Testis (tissue), 5 donors: Measurements from ENCODE around the gene TXN. TPM values are rescaled to one million over a fixed set of nuclear protein-coding genes. Genes with fewer than 3 reads are reported as not detected.

Source experiments
- DNase-seq: peaks from one replicate; pipeline ENCODE4 v3.0.0-alpha.2; 2019
- H3K27ac ChIP-seq, 2 donors: fragments of 200-600 bp; sonication (generic); one replicate each; pipeline ENCODE4 v1.5.1; 2019
- H3K27me3 ChIP-seq: fragments of 200-600 bp; sonication (generic); one replicate; pipeline ENCODE4 v1.5.1; 2019
- H3K36me3 ChIP-seq: fragments of 200-600 bp; sonication (generic); one replicate; pipeline ENCODE4 v1.5.1; 2017; ENCODE audit warnings: low read depth; ENCODE audit errors: missing control alignments
- H3K4me1 ChIP-seq: fragments of 200-600 bp; sonication (generic); one replicate; pipeline ENCODE4 v1.5.1; 2019
- H3K4me3 ChIP-seq, 2 donors: fragments of 200-600 bp; sonication (generic); one replicate each; pipeline ENCODE4 v1.5.1; 2017 to 2019
- H3K9me3 ChIP-seq: fragments of 200-600 bp; sonication (generic); one replicate; pipeline ENCODE4 v1.5.1; 2017
- POLR2A ChIP-seq: fragments of 450-650 bp; IDR thresholded peaks from one replicate; pipeline ENCODE4 v1.6.1; 2017; ENCODE audit warnings: antibody characterized with exemption, mild to moderate bottlenecking, moderate library complexity
- WGBS, 2 donors: methylation state at CpG; one replicate each; pipeline ENCODE4 v1.1.5; 2018; 5-methylcytosine and 5-hydroxymethylcytosine counted together
- intact Hi-C: fragments of 100-400 bp; cut with DNase I; formaldehyde crosslinking; loops from one replicate; pipeline ENCODE4 v1.15.1; 2023; ENCODE audit warnings: low total_unique reads
- long read RNA-seq, 2 donors: transcript quantifications; one replicate each; lab custom pipeline, GENCODE V29; 2026
- polyA plus RNA-seq: library from polyadenylated mRNA; stranded (reverse); fragments of 350-450 nt; fragmentation: Illumina TruSeq; extraction: RNeasy Lipid Tissue Mini Kit (QIAGEN cat#74804); gene quantifications from one replicate; pipeline ENCODE4 v1.2.3, GENCODE V29; 2014; ENCODE audit warnings: low read depth, low replicate concordance; ENCODE audit not compliant: insufficient read depth
- total RNA-seq, 2 donors: library from RNA; depleted of rRNA; stranded (reverse); fragments of >200 nt; gene quantifications; one replicate each; pipeline ENCODE4 v1.2.3, GENCODE V29; 2016
- TF ChIP-seq, protein P1 (sequence below), 3 experiments: fragments of 450-650 bp in 2 of 3; fragments of 200-600 bp in 1 of 3; sonication (generic) in 1 of 3; IDR thresholded peaks; one replicate each; pipeline ENCODE4 v1.5.1; 2016 to 2019; ENCODE audit warnings: antibody characterized with exemption in 3 of 3, mild to moderate bottlenecking in 2 of 3, moderate library complexity in 1 of 3

Gene TXN
- total RNA-seq: 10 to 100 TPM; 30.2 to 31.7 TPM
- polyA plus RNA-seq: 57.0 TPM
- long read RNA-seq, donor 1, transcript TXN-202 (5 exons, 869 nt): major isoform, 286 of 302 reads
- long read RNA-seq, donor 1, partial matches to known transcripts: 12 of 302 reads
- long read RNA-seq, donor 1, other reads (novel, unspliced or antisense): 0 of 302 reads
- long read RNA-seq, donor 2, transcript TXN-202 (5 exons, 869 nt): major isoform, 191 of 230 reads
- long read RNA-seq, donor 2, partial matches to known transcripts: 37 of 230 reads
- long read RNA-seq, donor 2, other reads (novel, unspliced or antisense): 0 of 230 reads

DNA sequence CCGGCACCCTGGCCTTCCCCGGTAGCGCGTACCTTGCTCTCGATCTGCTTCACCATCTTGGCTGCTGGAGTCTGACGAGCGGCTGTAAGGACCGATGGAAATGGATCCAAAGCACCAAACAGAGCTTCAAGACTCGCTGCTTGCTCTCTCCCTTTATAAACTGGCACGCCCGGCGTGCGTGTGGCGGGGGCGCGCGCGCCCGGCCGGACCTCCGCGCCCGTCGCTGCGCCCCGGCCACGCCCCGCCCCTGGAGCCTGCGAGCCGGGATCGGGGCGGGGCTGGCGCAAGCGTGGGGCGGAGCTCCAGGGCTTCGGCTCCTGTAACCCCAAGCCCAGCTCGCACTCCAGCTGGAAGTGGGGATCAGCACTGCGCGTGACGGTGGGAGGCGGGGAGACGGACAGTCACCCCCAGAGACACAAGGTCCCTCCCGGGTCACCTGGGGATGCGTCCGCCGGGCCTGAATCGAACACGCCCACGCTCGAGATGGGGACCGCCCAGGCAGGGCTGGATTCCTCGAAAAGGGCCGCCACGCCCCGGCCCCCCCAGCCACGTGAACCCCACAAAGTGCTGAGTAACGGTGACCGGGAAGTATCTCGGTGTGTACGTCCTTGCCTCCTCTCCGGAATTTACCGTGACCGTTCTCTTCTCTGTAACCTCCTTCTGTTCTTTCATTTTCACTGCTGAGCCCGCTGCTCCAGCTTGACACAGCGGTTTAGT lies at the start of gene TXN:
Gene TXN (minus strand): TSS at position 128 of the 717 bp plus-strand sequence. CDS start 72 bp downstream, at position 56.
- WGBS, 2 donors: 0% methylated on average over 30 to 61 of the region's 65 CpGs
- Histone ChIP-seq H3K27ac (peak within 1 kb of the TSS; percentile 81 to 89), H3K9me3 (no peaks in the 10 kb centered on the region), H3K27me3 (no peaks in the 10 kb centered on the region), H3K36me3 (no peaks in the 10 kb centered on the region), H3K4me3 (peak within 1 kb of the TSS; percentile 96 to 97), H3K4me1 (peaks cover 20% of the 10 kb centered on the region)
- peak; percentile 90 for DNase-seq
- intact Hi-C loops: no loop called here
- TF ChIP-seq, protein P1, sequence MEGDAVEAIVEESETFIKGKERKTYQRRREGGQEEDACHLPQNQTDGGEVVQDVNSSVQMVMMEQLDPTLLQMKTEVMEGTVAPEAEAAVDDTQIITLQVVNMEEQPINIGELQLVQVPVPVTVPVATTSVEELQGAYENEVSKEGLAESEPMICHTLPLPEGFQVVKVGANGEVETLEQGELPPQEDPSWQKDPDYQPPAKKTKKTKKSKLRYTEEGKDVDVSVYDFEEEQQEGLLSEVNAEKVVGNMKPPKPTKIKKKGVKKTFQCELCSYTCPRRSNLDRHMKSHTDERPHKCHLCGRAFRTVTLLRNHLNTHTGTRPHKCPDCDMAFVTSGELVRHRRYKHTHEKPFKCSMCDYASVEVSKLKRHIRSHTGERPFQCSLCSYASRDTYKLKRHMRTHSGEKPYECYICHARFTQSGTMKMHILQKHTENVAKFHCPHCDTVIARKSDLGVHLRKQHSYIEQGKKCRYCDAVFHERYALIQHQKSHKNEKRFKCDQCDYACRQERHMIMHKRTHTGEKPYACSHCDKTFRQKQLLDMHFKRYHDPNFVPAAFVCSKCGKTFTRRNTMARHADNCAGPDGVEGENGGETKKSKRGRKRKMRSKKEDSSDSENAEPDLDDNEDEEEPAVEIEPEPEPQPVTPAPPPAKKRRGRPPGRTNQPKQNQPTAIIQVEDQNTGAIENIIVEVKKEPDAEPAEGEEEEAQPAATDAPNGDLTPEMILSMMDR (IDR thresholded peaks at IDR 0.05): no peak
- peak; percentile 8 for TF ChIP-seq POLR2A

DNA sequence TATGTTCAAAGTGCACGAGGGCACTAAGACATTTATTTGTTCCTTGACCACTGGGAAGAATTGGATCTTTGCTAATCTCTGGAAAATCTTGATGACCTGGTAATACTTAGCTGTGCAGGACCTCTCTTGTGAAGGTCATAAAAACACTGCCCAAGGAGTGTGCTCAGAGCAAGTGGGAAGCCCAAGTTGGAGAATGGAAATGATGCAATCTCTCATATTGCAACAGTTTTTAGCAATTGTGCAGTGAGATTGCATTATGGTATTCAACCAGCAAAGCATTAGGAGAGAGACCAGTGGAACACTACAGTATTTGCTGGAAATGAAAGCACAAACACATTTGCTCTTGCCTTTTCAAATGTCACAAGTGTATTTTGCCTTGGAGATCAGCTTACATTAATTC lies 46.8 kb upstream of the TXN start:
- no peak overlapping the region for H3K27ac ChIP-seq
- WGBS, 2 donors: 46 to 58% methylated on average over 1 of the region's 1 CpG
- TF ChIP-seq, protein P1 (IDR thresholded peaks at IDR 0.05): no peak
- TF ChIP-seq POLR2A: no peak
- intact Hi-C loops: no loop called here
- H3K36me3 ChIP-seq: no peaks in the 10 kb centered on the region
- no peaks in the 10 kb centered on the region for H3K27me3 ChIP-seq
- no peaks in the 10 kb centered on the region for H3K9me3 ChIP-seq
- DNase-seq: no peak
- no peaks in the 10 kb centered on the region for H3K4me1 ChIP-seq
- no peak overlapping the region for H3K4me3 ChIP-seq

DNA sequence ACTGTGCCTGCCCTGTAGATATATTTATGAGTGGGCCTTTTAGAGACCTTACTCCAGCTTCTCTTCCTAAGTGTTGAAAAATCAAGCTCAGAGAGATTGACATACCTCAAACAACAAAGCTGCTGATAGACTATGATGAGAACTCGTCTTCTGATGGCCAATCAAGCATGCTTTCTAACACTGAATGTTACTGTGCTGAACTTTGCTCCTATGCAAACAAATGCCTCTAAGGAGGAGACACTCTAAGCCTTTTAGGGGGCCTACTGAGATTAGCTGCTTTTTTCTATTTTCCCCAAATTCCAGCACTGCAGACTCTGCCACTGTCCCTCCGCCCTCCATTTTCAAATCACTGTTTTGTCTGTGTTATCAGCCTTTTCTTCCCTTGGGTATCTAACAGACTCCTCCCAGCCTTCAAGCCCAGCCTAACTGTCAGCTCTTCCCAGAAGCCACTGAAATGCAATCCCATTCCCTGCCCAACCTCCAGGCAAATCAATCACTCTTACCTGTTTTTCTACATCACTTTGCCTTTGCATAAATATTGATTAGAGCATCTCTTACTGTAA lies 41.8 kb upstream of the TXN start:
- WGBS, 2 donors: 73 to 90% methylated on average over 2 of the region's 2 CpGs
- Histone ChIP-seq H3K9me3 (no peaks in the 10 kb centered on the region), H3K4me3 (no peak overlapping the region), H3K36me3 (no peaks in the 10 kb centered on the region), H3K27me3 (no peaks in the 10 kb centered on the region), H3K4me1 (no peaks in the 10 kb centered on the region), H3K27ac (no peak overlapping the region)
- intact Hi-C loops: no loop called here
- no peak for DNase-seq
- TF ChIP-seq POLR2A: no peak
- TF ChIP-seq, protein P1 (IDR thresholded peaks at IDR 0.05): no peak

DNA sequence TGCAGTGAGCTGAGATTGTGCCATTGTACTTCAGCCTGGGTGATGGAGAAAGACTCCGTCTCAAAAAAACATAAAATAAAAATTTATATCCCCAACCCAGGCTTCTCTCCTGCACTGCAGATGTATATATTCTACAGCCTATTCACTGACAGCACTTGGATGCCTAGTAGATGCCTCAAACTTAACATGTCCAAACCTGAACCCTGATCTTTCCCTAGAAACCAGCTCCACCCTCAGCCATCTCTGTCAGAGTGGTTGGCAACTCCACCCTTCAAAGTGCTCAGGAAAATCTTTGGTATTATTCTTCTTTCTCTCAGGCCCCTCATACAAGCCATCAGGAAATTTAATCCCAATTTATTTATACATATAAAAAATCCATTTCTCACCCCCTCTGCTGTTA lies 36.9 kb upstream of the TXN start:
- Histone ChIP-seq H3K27ac (no peak overlapping the region), H3K9me3 (no peaks in the 10 kb centered on the region), H3K27me3 (no peaks in the 10 kb centered on the region), H3K36me3 (no peaks in the 10 kb centered on the region), H3K4me1 (no peaks in the 10 kb centered on the region), H3K4me3 (no peak overlapping the region)
- WGBS, 2 donors: 81 to 91% methylated on average over 1 of the region's 1 CpG
- no peak for DNase-seq
- intact Hi-C loops: no loop called here
- TF ChIP-seq, protein P1 (IDR thresholded peaks at IDR 0.05): no peak
- no peak for TF ChIP-seq POLR2A
